GM18511 (cell line): Measurements from ENCODE around the gene PKM.
A peak's percentile ranks its signal among the peaks of the same experiment; 100 is the strongest.

Experiments
- ATAC-seq: cut with Tn5 transposase; IDR thresholded peaks from one replicate; pipeline ENCODE4 v1.9.1; 2021; ENCODE audit warnings: mild to moderate bottlenecking, moderate library complexity; ENCODE audit not compliant: unreplicated experiment

Gene PKM

DNA sequence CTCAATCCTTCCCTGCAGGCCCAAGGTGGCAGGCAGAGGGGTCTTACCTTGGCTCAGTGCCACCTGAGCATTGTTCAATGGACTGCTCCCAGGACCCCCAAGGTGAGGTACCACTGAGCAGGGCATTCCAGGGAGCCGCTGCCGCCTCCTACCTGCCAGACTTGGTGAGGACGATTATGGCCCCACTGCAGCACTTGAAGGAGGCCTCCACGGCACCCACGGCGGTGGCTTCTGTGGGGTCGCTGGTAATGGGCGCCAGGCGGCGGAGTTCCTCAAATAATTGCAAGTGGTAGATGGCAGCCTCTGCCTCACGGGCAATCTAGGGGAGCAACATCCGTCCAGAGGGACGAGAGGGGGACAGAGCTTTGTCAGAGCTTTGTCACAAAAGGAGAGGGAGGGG lies 28.7 kb downstream of the PKM start:
- ATAC-seq, result no peak

DNA sequence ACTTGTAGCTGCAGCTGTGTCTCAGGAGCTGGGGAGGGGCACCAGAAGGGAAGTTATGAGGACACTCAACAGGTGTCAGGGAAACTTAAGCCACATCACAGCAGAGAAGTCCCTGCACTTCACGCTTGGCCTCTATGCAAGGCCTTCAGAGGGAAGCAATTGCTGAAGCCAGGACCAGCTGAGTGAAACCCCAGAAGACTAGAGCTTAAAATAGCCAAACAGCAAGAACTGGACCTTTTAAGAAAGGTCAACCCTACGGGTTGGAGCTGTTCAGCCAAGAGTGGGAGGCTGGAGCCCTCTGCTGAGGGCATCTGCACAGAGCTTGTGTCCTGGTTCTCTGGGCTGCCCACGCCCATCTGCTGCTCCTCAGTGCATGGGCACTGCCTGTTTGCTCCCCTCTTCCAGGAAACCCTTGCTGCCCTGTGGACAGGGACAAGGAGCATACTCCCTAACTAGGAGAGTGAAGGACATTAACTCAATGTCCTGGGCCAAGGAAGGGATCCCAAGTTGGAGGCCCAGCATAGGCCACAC lies 29.5 kb downstream of the PKM start:
- ATAC-seq, result no peak

GRCh38 chr15:72200395-72201237 lies 30.4 kb downstream of the PKM start:
- ATAC-seq, result no peak

- no peak for ATAC-seq
These were observed 31.2 kb downstream of the PKM start for GRCh38 chr15:72199721-72200212.

DNA sequence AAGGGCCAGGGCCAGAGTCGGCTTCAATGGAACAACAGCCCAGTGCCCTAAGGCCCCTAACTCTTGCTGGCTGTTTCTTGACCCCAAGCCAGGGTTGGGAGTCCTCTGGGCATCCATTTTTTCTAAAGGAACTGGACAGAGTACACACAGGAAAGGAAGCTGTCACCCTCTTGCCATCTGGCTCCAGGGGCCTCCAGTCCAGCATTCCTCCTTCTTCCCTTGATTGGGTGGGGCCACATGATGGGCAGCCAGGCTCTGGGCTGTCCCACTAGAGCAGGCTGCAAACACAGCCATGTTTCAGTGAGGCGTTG lies 31.8 kb downstream of the PKM start:
- no peak for ATAC-seq

- no peak for ATAC-seq
These were observed 32.4 kb downstream of the PKM start for GRCh38 chr15:72198356-72199204.

GRCh38 chr15:72197460-72198355 lies 33.3 kb downstream of the PKM start, which contains the start of gene GRAMD2A:
Gene GRAMD2A (minus strand): TSS chr15:72197787.
- ATAC-seq, result peak; percentile 43

DNA sequence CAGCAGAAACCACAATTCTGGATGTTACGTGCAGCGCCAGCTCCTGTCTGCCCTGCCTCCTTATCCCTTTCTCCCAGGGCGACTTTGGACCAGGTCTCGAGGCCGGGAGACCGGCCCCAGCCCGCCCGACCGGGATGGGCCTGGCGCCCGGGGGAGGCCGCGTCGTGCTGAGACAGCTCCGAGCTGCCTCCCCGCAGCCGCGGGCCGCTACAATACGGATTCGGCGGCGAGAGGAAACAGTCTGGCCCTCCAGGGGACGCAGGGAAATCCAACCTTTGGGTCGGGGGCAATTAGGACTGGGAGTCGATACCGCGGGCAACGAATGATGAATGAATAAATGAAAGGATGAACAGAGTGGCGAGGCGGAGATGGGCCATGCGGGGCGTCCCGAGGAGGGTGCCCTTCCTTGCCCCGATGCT lies 33.9 kb downstream of the PKM start:
- ATAC-seq, result no peak

DNA sequence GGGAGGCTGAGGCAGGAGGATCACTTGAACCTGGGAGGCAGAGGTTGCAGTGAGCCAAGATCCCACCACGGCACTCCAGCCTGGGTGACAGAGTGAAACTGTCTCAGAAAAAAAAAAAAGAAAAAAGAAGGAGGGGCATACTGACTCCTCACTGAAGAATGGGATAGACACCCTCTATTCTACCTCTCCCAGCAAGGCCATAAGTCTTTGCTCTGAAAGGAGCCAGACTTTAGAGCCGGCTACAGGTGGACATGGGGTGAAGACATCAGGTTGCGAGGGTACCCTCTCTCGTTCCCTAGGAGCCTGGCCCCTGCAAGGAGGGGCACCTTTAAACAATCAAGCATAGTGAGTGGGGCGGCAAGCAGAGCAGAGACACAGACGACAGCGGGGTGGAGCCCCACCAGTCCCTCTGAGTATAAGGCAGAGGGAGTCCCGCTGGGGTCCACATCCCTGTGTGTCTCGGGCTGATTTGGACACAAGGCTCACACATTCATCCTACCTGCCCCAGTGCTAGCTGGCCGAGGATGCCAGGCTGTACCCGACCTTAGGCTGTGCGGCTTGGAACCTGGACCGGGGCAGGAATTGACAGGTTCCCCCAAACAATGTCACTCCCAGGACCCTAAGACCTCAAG lies 34.5 kb downstream of the PKM start:
- ATAC-seq, result no peak

GRCh38 chr15:72195101-72195511 lies 35.9 kb downstream of the PKM start:
- no peak for ATAC-seq

DNA sequence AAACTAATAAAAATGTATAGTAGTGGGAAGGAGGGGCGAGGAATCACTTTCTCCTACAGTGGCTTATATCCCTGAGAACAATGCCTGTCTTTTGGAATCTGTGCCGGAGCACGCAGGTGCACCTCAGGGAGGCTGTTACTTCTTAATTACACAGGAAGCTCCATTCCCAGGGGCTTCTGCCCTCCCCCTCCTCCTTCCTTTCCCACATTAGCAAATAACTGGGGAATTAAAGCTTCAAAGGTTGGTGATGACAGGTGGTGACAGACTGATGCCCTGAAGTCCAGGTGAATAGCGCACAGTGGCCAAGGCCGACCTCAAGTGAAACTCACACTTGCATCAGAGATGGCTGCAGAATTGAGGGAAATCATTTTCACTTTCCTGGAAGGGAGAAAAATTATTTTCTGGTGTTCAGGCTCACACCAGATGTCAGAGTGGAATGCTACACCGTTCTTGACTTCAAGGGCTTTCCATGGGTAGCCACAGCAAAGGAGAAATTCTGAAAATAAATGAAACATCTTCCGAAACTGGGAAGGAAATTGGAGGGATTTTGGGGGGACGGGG lies 37.1 kb downstream of the PKM start:
- no peak for ATAC-seq

DNA sequence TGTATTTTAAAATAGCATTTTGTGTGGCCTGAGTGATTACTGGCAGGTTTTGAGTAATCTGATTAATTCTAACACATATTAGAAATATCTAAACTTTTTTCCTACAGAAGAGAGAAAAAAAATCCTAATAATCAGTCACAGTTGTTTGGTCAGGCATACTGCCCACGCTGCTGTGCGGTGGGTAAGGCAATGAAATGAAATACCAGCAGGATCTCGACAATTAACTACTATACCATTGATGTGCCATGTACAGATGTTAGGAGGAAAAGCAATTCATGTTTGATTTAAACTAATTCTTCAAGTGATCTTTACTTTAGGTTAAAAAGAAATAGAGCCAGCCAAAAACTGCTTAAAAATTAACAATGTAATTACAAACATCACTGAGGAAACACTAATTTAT lies 38.6 kb downstream of the PKM start:
- no peak for ATAC-seq

DNA sequence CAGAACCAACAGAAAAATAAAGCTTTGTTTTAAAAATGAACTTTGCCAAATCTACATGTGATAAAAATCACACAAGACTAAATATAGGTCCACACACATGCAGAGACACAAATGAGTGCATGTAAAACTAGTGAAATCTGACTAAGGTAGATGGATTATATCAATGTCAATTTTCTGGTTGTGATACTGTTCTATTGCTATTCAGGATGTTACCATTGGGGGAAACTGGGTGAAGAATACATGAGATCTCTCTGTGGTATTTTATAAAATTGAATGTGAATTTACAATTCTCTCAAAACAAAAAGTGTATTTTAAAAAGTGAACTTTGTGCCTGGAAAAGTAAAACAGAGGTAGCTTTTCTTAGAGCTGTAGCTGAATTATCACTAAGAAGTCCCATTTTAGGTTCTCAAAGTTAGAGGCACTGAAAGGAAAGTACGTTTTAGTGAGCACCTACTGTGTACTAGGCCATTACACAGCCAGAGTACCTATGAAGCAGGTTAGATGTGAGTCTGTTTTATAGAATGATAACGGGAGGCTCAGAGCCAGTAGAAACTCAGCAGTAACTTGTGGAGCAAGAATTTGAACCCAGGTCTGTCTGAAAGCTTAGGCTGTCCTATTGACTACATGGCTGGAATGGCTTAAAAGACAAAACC lies 41.6 kb downstream of the PKM start:
- ATAC-seq, result no peak

- no peak for ATAC-seq
These were observed 46.7 kb downstream of the PKM start for GRCh38 chr15:72184165-72184811.

DNA sequence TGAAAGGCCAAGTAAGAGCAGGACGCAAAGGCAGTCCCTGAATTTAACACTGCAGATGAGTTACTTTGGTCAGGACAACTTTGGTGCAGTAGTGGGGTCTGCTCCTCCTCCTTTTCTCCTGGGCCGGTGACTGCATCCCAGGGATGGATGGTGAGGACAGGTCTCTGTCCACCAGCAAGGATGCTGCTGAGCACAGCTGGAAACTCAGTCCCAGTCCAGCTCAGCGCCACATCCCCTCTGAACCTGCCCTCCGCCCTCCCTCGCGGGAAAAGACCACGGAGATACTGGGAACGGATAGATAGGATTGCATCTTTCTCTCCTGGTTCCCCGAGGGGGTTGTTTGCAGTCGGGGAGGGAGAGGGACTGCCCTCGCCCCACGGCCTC lies 47.2 kb downstream of the PKM start:
- ATAC-seq, result no peak

DNA sequence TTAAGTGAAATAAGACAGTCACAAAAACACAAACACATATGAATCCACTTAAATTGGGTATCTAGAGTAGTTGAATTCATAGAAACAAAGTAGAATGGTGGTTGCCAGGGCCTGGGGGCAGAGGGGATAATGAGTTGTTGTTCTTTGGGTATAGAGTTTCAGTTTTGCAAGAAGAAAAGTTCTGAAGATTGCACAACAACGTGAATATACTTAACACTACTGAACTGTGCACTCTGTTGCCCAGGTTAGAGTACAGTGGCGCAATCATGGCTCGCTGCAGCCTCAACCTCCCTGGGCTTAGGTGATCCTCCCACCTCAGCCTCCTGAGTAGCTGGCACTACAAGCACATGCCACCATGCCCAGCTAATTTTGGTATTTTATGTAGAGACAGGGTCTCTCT lies 48.3 kb downstream of the PKM start:
- ATAC-seq, result no peak

DNA sequence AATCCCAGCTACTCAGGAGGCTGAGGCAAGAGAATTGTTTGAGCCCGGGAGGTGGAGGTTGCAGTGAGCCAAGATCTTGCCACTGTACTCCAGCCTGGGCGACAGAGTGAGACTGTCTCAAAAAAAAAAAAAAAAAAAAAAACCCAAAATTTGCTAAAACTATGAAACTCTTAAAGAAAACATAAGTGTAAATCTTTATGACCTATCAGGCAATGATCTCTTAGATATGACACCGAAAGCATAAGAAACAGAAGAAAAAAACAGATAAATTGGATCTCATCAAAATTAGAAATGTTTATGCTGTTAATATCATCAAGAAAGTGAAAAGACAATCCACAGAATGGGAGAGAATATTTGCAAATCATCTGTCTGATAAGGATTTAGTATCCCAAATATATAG lies 48.7 kb downstream of the PKM start:
- ATAC-seq, result no peak

DNA sequence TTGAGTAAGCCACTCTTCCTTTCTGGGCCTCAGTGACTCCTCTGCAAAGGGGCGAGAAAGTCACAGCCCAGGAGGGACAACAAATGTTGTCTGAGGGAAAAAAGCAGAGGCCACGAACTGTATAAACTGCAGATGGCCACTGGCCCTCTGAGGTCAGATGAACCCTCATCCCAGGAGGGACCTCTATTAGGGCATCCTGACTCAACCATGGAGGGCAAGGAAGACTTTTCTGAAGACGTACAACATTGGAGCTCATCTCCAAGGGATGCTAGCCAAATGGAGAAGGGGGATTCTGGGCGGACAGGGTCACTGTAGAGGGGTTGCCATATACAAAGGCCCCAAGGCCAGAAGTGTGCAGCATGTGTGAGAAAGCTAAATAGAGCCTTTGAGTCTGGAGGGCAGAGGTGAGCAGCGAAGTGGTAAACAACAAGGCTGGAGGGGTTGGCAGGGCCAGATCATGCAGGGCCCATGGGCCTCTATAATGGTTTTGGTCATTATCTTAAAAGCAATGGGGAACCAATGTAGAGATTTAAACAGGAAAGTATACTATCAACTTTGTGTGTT lies 50.1 kb downstream of the PKM start:
- ATAC-seq, result no peak
